Prostate gland (tissue), 2 donors: ENCODE measurements around the gene PTGER3.
"Not testable (repeated sequence)": the region's sequence is repeated elsewhere in the genome, so short reads cannot be mapped to it uniquely, and the experiment has no call there.

Source experiments
- POLR2A ChIP-seq: fragments of 450-650 bp; IDR thresholded peaks from one replicate; pipeline ENCODE4 v1.6.1; 2016; ENCODE audit warnings: antibody characterized with exemption, mild to moderate bottlenecking
- TF ChIP-seq, protein P1 (sequence below), 4 experiments: fragments of 200-600 bp in 2 of 4; fragments of 450-650 bp in 2 of 4; sonication (generic) in 2 of 4; IDR thresholded peaks; 1 replicate in 3 of 4; 2 replicates in 1 of 4; pipeline ENCODE4 v1.5.1; 2016 to 2019; ENCODE audit warnings: antibody characterized with exemption in 4 of 4, mild to moderate bottlenecking in 2 of 4, moderate library complexity in 2 of 4

DNA sequence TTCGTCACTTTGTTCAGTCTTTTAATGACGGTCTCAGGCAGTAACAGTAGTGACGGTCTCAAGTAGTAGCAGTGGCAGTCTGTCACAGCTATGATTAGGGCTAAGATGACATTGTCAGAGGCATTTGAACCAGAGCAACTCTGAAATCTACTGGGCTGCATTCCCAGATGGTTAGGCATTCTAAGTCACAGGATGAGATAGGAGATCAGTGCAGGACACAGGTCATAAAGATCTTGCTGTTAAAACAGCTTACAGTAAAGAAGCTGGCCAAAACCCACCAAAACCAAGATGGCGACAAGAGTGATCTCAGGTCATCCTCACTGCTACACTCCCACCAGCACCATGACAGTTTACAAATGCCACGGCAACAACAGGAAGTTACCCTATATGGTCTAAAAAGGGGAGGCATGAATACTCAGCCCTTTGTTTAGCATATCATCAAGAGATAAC is 61.8 kb downstream of the PTGER3 start:
- TF ChIP-seq, protein P1, sequence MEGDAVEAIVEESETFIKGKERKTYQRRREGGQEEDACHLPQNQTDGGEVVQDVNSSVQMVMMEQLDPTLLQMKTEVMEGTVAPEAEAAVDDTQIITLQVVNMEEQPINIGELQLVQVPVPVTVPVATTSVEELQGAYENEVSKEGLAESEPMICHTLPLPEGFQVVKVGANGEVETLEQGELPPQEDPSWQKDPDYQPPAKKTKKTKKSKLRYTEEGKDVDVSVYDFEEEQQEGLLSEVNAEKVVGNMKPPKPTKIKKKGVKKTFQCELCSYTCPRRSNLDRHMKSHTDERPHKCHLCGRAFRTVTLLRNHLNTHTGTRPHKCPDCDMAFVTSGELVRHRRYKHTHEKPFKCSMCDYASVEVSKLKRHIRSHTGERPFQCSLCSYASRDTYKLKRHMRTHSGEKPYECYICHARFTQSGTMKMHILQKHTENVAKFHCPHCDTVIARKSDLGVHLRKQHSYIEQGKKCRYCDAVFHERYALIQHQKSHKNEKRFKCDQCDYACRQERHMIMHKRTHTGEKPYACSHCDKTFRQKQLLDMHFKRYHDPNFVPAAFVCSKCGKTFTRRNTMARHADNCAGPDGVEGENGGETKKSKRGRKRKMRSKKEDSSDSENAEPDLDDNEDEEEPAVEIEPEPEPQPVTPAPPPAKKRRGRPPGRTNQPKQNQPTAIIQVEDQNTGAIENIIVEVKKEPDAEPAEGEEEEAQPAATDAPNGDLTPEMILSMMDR (IDR thresholded peaks at IDR 0.05) = not testable (repeated sequence)
- not testable (repeated sequence) for TF ChIP-seq POLR2A
